Measurements from ENCODE around the gene NAALADL2.

DNA sequence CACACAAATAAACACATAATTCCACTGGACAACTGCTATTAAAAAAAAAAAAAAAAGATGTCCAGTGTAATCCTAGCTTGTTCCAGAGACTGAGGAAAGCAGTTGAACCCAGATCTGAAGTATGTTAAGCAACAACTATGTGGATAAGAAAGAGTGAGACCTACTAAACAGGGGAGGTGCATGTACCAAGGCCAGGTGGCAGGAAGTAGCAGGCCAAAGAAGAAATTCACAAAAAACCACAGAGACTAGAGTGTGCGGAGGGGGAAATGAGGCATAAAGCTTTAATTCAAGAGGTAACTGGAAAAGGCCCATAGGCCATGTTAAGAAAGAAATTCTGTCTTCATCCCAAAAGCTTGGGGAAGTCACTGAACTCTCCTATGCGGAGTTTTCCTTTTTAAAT lies 490.0 kb downstream of the NAALADL2 start:
- TF ChIP-seq, protein P1, sequence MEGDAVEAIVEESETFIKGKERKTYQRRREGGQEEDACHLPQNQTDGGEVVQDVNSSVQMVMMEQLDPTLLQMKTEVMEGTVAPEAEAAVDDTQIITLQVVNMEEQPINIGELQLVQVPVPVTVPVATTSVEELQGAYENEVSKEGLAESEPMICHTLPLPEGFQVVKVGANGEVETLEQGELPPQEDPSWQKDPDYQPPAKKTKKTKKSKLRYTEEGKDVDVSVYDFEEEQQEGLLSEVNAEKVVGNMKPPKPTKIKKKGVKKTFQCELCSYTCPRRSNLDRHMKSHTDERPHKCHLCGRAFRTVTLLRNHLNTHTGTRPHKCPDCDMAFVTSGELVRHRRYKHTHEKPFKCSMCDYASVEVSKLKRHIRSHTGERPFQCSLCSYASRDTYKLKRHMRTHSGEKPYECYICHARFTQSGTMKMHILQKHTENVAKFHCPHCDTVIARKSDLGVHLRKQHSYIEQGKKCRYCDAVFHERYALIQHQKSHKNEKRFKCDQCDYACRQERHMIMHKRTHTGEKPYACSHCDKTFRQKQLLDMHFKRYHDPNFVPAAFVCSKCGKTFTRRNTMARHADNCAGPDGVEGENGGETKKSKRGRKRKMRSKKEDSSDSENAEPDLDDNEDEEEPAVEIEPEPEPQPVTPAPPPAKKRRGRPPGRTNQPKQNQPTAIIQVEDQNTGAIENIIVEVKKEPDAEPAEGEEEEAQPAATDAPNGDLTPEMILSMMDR (IDR thresholded peaks at IDR 0.05; ENCODE audit: extremely low read depth in 1 of 2, insufficient read depth in 1 of 2, low read depth in 1 of 2, low read length in 2 of 2), result no peak
- TF ChIP-seq EZH2 (IDR thresholded peaks at IDR 0.05; ENCODE audit: borderline replicate concordance, low read depth, low read length, severe bottlenecking) (no peak), POLR2A (IDR thresholded peaks at IDR 0.05; ENCODE audit: low read depth, low read length) (no peak), POLR2AphosphoS5 (IDR thresholded peaks at IDR 0.05; ENCODE audit: insufficient read depth, low read depth, low read length) (no peak), JUN (IDR thresholded peaks at IDR 0.05; ENCODE audit: borderline replicate concordance, insufficient read depth, insufficient read length, low read depth) (no peak), MYC (IDR thresholded peaks at IDR 0.05; ENCODE audit: low read depth, low read length) (no peak)
- TF ChIP-seq, protein P2, sequence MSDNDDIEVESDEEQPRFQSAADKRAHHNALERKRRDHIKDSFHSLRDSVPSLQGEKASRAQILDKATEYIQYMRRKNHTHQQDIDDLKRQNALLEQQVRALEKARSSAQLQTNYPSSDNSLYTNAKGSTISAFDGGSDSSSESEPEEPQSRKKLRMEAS (IDR thresholded peaks at IDR 0.05; ENCODE audit: insufficient read depth, insufficient read length), result no peak

Measured in endothelial cell of umbilical vein (primary cell).